ENCODE data around the gene ARHGEF2.
A peak's percentile ranks its signal among the peaks of the same experiment; 100 is the strongest.

Gene ARHGEF2

GRCh38 chr1:155978325-155978972 is at the start of gene ARHGEF2:
TSS of gene ARHGEF2 (minus strand) at chr1:155978547. CDS start at chr1:155978427, 120 bp downstream.
- DNase-seq, result peak; percentile 97 to 98

DNA sequence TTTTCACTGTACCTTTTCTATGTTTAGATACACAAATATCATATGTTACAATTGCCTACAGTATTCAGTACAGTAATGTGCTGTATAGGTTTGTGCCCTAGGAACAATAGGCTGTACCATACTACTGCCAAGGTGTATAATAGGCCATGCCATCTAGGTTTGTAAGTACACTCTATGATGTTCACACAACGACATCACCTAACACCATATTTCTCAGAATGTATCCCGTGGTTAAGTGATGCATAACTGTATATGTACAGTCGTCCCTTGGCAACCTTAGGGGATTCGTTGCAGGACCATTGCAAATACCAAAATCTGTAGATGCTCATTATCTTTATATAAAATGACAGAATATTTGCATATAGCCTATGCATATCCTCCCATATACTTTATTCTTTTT is 48.2 kb upstream of the ARHGEF2 start:
- DNase-seq, result no peak

GRCh38 chr1:156025876-156026275 is 47.5 kb upstream of the ARHGEF2 start:
- peak; percentile 83 to 86 for DNase-seq

DNA sequence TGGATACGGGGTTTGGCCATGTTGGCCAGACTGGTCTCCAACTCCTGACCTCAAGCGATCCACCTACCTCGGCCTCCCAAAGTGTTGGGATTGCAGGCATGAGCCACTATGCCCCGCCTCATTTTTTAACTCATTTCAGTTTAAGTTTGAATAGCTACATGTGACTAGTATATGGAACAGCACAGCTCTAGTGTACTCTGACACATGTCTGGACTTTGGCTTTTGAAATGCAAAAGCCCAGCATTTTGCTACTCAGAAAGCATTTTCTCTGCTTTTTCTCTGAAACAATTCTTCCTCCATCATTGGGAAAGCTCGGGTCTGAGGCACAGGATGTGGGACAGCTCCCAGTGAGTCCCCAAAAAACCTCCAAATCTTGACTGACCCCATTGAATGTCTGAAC is 46.5 kb upstream of the ARHGEF2 start:
- no peak for DNase-seq

DNA sequence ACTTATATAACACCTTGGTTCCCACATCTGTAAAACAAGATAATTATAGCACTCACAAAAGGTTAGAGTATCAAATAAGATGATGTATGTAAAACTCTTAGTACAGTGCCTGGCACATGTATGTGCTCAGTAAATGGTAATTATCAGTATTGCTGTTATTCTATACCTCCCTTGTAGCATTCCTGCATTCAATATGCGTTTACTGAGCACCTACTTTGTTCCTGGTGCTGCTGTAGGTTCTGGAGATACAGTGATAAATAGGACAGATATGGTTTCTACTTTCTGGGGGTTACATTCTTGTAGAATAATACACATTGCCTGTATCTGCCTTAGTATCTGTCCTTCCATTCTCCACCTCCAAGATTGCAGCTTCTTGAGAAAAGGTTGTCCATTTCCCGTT is 43.6 kb upstream of the ARHGEF2 start:
- no peak for DNase-seq

- DNase-seq, result no peak
These were observed 42.7 kb upstream of the ARHGEF2 start for GRCh38 chr1:156021093-156021428.

DNA sequence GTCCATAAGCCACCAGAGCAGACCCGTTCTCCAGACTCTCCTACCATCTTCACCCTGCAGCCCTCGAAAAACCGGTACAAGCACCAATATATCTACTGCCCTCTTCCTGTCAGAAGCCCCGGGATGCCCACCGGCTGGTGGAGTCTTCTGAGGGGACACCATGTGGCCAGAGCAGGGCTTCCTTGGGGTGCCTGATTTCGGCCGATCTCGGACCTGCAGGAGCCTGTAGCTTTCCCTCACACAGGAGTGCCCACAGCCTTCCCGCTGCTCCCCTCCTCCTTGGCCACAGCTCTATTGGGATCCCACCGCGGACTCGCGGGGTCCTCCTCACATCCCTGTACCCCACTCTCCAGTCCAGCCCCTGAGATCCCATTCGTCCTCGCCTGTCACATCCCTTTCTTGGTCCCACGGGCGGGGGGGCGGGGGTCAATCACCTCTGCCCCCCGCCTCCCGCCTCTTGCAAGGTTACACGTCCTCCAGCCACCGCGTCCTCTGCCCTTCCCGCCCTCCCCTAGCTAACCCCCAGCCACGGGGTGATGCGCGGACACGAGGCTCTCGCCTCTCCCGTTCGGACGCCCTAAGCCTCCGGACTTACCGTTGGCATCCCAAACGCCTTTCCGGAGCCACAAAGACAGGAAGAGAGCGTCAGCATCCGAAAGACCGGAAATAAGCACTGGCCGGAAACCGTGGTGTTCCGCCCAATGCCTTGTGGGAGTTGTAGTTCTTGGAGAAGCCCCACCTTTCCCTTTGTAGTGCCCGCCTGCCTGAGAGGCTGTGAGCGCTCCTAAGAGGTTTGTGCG is 42.1 kb upstream of the ARHGEF2 start, which contains the start of gene SSR2:
Gene SSR2 (minus strand): TSS at position 659 of the 800 bp plus-strand sequence. CDS start 784 bp downstream, outside the sequence.
- peak; percentile 91 to 95 for DNase-seq

GRCh38 chr1:156019946-156020292 is 41.6 kb upstream of the ARHGEF2 start:
- DNase-seq, result no peak

DNA sequence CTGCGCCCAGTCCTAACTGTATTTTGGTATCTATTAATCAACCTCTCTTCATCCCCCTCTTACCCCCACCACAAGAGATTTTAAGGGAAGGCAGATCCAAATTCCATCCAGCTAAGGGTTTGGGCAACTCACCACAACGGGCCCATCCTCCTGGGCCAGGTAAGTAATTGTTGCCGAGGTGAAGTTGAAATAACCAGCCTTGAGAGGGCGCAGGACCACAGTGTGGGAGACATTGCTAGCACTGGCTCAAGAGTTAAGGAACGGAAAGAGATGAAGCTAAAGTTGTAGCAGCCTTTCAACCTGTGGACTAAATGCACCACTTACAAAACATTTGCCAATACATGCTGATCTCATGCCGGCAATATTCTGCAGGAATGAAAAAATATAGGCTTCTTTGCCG is 36.5 kb upstream of the ARHGEF2 start:
- DNase-seq, result no peak

DNA sequence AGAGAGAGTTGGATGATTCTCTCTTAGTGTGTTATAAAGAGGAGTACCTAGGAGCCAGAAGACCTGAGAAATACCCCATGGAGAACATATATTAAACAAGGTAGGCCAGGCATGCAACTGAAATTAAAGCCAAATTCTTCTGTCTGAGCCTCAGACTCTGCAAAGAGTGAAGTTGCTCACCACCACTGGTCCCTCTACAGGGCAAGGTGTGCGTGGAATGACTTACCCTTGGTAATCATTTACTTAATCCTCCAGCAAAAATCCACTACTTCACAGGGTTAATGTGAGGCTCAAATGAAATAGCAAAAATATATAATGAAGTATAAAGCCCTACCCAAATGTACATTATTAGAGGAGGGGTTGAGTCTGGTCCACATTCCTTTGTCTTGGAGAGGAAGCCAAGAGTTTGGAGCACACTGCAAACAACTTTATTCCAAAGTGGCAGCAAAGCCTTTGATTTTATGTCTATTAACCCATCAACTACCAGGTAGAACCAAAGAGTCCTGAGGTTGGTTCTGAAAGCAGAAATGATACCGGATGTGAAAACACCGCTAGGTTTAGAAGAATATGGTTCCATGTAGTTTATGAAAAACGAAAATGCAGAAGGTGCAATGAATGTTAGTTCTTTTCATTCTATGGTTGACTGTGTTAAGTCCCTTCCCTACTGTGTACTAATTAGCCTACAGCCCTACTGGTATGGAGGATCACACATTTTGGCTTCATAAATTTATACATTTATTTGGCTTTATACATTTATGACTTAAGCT is 33.9 kb upstream of the ARHGEF2 start:
- DNase-seq, result no peak

GRCh38 chr1:156009404-156009803 is 31.1 kb upstream of the ARHGEF2 start:
- DNase-seq, result no peak

- no peak for DNase-seq
These were observed 28.5 kb upstream of the ARHGEF2 start for GRCh38 chr1:156006666-156007376.

GRCh38 chr1:156004843-156005584 is 26.7 kb upstream of the ARHGEF2 start:
- DNase-seq, result peak in 1 of 2 experiments; percentile 23

- no peak for DNase-seq
These were observed 25.5 kb upstream of the ARHGEF2 start for GRCh38 chr1:156003923-156004188.

- no peak for DNase-seq
These were observed 24.0 kb upstream of the ARHGEF2 start for GRCh38 chr1:156002188-156002911.

DNA sequence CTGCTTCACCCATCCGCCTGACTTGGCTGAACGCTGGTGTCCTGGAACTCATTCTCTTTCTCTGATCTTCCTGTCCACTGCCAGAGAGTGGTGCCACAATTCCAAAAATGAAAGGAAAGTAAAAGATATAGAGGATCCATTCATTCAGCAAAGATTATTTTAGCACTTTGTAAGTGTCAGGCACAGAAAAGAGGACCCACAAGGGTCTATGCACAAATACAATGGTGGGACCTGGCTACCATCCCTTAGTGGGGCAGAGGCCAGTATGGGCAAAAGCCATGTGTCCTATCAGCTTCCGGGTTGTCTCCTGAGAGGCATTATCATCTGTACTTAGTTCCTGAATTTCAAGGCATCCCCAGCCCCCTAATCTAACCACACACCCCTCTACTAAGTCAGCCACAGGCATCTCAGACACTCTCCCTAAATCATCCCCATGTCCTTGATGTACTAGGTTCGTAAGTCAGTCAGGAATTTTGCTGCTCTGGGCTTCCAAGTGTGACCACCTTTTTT is 23.4 kb upstream of the ARHGEF2 start:
- peak; percentile 34 to 60 for DNase-seq

DNA sequence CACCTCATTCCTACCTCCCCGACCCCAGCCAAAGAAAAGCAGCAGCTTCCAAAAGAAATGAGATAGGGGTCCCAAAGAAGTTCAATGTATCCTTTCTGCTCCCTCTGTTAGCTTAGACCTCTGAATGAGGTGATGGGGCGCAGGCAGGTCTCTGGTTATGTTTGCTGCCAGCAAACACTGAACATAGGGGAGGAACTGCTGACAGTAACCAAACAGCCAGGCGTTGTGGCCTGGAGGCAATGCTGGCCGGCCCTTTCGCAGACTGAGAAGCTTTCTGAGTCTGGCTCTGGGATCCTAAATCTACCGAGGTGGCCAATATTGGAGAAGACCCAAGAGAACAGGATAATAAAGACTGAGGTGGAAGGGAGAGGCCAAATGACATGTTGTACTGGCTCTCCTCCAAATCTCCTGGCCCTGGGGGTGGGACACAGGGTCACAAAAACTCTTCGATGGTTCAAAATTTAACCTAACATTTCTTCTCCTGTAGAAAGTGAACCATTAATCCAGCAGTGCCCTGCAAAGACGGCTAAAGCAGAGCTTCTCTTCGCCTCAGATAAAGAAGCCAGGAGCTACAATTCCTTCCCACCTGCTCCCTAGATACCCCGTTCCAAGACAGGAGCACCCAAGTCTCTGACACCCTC is 22.8 kb upstream of the ARHGEF2 start:
- DNase-seq, result no peak

- no peak for DNase-seq
These were observed 21.6 kb upstream of the ARHGEF2 start for GRCh38 chr1:155999964-156000363.

DNA sequence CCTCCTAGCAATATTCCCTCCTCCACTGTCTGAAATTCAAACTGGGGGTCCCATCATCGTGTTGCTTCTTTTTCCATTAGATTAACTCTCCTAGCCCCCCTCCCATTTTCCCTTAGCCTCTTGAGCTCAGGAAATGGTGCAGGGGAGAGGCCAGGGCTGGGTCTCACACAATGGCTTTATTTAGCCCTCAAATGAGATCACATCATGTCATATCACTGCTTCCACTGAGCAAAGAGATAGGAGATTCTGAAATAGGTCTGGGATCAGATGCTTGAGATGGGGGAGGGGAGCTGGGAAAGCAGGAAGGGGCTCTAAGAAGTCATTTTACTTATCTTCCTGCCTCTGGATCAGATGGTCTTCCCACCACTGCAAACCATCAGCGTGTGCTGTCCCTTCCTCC is 17.8 kb upstream of the ARHGEF2 start:
- DNase-seq, result no peak

DNA sequence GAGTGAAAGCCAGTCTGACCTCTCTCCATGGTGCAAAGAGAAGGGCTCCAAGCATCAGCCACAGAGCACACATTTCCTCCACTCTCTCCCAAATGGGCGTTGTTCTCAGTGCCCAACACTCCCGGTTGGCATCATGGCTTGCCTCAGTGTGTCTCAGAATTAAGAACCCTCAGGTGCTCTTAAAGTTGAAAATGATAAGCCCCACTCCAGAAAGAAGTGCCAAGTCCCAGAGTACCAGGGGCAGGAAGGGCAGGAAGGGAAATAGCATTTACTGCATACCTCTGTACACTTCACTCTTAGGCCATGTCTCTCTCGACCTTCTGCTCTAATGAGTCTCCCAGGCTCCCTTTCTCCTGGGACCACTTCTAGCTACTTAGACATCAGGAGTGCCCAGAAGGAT is 15.2 kb upstream of the ARHGEF2 start:
- DNase-seq, result no peak

Data from Kasumi-1 (cell line).